HG02610 (cell line): ENCODE results near the gene BID.

Experiments used
- ATAC-seq: cut with Tn5 transposase; IDR thresholded peaks from one replicate; pipeline ENCODE4 v1.9.1; 2021; ENCODE audit warnings: mild to moderate bottlenecking, moderate library complexity; ENCODE audit not compliant: unreplicated experiment

The BID gene

DNA sequence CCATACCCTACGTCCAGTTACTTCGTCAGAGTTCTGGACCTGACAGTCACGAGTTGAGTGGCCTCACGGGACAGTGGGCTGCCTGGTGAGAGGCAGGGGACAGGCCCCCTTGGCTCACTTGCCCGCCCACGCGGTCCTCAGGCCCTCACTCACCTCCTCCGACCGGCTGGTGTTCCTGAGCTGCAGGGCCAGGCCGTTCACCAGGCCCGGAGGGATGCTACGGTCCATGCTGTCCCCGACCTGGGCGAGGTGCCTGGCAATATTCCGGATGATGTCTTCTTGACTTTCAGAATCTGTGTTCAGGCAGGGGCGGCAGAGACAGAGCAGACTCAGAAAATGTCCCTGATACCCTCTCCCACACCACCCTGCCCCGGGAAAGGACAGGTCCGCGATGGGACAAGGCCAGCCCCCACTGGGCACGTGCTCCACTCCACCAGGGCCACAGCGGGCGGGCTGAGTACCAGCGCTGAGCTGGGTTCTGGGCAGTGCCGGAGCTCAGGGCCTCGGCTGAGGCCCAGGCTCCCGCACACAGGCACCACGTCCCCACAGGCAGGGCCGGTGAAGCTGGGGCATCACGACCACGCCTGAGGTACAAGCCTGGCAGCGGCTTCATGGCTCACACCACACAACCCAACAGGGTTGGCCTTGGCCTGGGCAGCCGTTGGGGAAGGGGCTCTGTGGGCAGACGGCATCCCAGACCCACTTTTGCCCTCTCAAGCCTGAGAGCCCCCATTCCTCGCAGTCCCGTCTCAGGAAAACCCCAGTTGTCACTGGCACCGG lies 34.9 kb downstream of the BID start:
- ATAC-seq = no peak

DNA sequence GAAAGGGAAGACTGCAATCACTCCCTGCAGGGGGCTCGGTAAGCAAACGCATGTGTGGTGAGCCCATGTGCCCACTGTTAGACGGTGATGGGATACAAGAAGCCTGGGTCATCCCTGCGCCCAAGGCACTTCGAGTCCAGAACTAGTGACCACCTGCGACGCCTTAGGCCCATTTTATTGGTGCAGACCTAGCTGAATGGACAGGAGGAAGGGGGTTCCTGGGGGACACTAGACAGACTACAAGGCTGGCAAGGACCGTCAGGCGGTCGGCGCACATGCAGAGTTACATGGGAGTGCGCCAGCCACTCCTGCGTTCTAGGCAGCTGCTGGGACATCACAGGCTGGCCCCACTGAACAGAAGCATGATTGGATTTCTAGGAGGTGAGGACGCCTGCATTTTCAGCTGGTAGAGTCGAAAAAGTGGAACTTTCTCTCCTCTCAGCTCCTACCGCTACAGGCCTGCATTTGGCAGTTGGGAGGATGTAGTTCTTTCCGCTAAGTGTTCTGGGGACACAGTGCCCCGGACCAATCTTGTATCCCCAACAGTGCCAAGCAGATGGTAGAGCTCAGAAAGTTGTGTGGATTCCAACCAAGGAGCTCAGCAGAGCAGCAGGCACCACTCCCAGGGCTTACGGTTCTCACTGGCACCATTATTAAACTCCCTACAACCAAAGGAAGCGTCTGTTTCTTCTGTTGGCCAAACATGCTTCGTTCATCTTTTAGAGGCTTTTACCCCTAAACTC lies 35.7 kb downstream of the BID start:
- ATAC-seq = no peak

GRCh38 chr22:17734187-17734586 lies 40.1 kb downstream of the BID start:
- ATAC-seq = no peak

- no peak for ATAC-seq
Observed at GRCh38 chr22:17733466-17733865, 40.8 kb downstream of the BID start.

DNA sequence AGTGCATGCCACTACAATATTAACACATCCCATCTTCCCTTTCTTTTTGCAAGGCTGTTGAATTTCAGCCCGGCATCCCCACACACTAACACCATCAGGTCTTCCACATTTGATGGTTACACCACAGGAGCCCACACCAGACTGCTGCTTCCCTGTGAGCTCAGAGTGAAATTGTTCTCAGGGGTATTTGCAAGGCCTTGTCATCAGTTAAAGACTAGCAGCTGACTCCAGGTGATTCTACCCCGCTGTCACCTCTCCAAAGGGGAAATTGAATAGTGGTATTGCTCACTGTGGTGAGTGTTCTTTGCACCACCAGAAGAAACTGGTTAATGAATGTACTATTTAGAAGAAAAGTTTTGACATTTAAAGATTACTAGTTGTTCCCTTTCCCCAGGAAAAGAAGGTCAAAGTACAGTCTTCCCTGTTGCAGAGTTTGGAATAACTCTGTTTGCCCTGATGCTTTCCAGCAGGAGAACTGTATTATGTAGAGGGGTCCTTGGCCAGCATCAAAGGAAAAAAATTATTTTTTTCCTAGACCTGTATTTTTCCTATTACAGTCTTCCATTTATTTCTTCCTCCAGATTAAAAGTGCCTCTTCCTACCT lies 41.9 kb downstream of the BID start:
- no peak for ATAC-seq

GRCh38 chr22:17729561-17729960 lies 44.7 kb downstream of the BID start:
- no peak for ATAC-seq

- no peak for ATAC-seq
Observed at GRCh38 chr22:17728786-17729185, 45.5 kb downstream of the BID start.

DNA sequence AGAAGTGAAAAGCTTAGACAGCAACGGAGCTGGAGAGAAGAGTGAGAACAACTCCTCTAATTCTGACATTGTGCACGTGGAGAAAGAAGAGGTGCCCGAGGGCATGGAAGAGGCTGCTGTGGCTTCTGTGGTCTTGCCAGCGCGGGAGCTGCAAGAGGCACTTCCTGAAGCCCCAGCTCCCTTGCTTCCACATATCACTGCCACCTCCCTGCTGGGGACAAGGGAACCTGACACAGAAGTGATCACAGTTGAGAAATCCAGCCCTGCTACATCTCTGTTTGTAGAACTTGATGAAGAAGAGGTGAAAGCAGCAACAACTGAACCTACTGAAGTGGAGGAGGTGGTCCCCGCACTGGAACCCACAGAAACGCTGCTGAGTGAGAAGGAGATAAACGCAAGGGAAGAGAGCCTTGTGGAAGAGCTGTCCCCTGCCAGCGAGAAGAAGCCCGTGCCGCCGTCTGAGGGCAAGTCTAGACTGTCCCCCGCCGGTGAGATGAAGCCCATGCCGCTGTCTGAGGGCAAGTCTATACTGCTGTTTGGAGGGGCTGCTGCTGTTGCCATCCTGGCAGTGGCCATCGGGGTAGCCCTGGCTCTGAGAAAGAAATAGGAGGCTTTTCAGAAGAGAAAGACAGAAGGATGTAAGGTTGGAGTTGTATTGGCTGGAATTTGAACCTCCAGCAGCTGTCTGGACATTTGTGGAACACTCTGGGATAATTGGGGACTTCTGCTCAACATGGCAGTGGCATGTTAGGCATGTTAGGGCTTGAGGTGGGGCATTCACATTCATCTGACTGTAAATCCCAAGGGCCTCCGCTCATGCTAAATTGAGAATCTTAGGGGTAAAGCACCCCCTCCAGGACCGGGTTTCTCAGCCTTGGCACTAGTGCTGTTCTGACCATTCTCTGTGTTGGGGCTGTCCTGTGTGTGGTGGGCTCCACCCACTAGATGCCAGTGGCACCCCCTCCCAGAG lies 47.1 kb downstream of the BID start:
- ATAC-seq = no peak

- no peak for ATAC-seq
Observed at GRCh38 chr22:17726006-17726927, 48.0 kb downstream of the BID start.

DNA sequence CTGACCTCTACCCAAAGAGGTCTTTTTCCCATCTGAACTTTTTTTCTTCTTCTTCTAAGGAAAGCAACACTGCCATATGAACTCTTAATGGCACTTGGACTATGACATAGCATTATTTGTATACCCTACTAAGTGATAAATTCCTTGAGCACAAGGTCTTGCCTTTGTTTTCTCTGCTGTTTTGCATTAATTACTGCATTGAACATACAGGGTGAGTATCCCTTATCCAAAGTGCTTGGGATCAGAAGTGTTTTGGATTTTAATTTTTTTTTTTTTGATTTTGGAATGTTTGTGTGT lies 48.8 kb downstream of the BID start:
- ATAC-seq = no peak

DNA sequence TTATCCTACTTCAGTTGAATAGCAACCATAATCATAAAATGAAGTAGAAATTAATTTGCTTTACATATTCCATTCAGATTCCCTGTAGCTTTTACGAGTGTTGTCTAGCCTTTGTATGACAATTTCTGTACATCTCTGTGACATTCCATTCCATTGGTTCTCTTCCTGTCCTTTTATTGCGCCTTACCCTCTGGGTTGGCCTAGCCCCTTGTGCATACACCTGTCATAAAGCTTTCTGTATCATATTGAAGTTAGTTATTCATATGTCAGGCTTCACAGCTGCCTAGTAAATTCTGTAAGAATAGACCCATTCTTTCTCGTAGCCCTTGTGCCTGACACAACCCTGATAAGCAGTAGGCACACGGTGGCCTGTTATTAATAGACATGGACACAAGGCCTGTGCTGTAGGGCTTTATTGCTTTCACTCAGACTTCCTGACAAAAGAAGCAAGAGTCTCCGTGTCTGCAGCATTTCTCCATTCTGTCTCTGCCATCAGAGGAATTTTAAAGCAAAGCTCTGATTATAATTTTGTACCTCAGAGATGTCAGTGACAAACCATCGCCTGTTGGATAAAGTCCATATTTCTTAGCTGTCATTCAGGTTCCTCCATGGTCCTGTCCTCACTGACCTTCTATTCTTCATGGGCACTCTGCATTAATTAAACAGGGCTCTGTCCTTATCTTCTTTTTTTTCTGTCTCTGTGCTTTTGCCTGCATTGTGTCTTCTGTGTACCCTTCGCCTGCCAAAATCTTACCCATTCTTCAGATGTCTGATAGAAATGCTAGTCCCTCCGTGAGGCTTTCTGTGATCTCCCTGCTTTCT lies 49.4 kb downstream of the BID start:
- no peak for ATAC-seq

DNA sequence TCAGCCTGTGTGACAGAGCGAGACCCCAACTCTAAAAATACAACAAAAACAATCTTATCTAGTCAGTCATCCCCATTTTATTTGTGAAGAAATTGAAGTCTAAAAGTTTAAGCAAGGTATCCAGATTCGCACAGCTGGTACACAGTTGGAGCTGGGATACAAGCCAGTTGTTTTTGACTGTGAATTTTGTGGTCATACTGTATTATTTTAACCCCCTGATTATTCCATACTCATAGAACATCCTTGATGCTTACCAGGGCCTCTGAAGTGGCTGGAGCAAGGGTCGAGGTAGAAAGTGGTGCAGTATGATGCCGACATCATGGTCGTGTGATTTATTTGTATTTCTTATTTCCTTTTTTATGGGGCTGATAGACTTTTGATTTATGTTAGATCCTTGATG lies 50.0 kb downstream of the BID start:
- no peak for ATAC-seq

- no peak for ATAC-seq
Observed at GRCh38 chr22:17719911-17720310, 54.4 kb downstream of the BID start.

DNA sequence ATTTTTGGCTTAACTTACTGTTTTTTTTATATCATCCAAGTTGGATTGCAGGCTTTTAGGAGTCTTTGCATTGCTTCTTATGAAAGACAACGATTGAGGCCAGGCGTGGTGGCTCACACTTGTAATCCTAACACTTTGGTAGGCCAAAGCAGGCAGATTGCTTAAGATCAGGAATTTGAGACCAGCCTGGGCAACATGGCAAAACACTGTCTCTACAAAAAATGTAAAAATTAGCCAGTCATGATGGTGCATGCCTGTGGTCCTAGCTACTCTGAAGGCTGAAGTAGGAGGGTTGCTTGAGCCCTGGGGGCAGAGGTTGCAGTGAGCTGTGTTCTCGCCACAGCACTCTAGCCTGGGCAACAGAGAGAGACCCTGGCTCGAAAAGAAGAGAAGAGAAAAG lies 56.6 kb downstream of the BID start:
- ATAC-seq = no peak

- ATAC-seq = no peak
Observed at GRCh38 chr22:17716529-17716928, 57.7 kb downstream of the BID start.

- no peak for ATAC-seq
Observed at GRCh38 chr22:17712441-17712840, 61.8 kb downstream of the BID start.

- no peak for ATAC-seq
Observed at GRCh38 chr22:17710023-17710422, 64.2 kb downstream of the BID start.

DNA sequence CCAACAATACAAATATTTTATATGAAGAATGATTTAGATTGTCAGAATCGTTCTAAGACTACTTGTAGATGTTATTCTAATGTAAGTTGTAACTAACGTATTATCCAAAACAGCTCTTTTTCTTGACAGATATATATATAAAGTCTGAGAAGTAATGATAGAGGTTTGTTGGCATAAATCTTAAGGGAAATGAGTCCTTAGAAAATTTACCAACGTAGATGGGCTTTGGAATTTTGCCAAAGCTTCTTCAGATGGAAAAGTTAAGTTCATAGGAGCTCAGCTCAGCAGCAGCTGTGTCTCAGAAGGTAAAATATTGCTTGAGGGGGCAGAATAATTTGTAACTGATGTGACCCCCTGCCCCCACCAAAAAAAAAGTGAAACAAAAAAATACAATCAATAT lies 66.7 kb downstream of the BID start:
- no peak for ATAC-seq

GRCh38 chr22:17706947-17707346 lies 67.3 kb downstream of the BID start:
- no peak for ATAC-seq
